Loucy (cell line): ENCODE measurements around the gene PPP3CB.

Experiments
- H2AFZ ChIP-seq: fragments of 200-600 bp; sonication (generic); 2 replicates; pipeline ENCODE4 v1.6.0; 2016; ENCODE audit warnings: antibody characterized with exemption, mild to moderate bottlenecking, low read length, moderate library complexity
- H3F3A ChIP-seq: fragments of 200-600 bp; 2 replicates; pipeline ENCODE4 v1.6.0; 2016; ENCODE audit warnings: antibody characterized with exemption, low read depth, mild to moderate bottlenecking
- H3K27me3 ChIP-seq: fragments of 200-600 bp; sonication (generic); 2 replicates; pipeline ENCODE4 v1.6.1; 2014; ENCODE audit warnings: low read length, mild to moderate bottlenecking; ENCODE audit not compliant: insufficient read depth, poor library complexity, severe bottlenecking
- H3K36me3 ChIP-seq: fragments of 200-600 bp; sonication (generic); 2 replicates; pipeline ENCODE4 v1.6.1; 2016; ENCODE audit warnings: low read length; ENCODE audit not compliant: insufficient read depth
- H3K4me1 ChIP-seq: fragments of 200-600 bp; sonication (generic); 2 replicates; pipeline ENCODE4 v1.5.1; 2014; ENCODE audit warnings: low read length, mild to moderate bottlenecking; ENCODE audit not compliant: insufficient read depth, poor library complexity, severe bottlenecking
- H3K4me2 ChIP-seq: fragments of 200-600 bp; sonication (generic); 2 replicates; pipeline ENCODE4 v1.6.0; 2014; ENCODE audit warnings: antibody characterized with exemption, low read length, low read depth, mild to moderate bottlenecking; ENCODE audit not compliant: poor library complexity, severe bottlenecking
- H3K4me3 ChIP-seq: fragments of 200-600 bp; sonication (generic); 2 replicates; pipeline ENCODE4 v1.5.1; 2014; ENCODE audit warnings: low read length, mild to moderate bottlenecking, mixed read lengths; ENCODE audit not compliant: poor library complexity, severe bottlenecking
- H3K79me2 ChIP-seq: fragments of 200-600 bp; sonication (generic); 2 replicates; pipeline ENCODE4 v1.6.1; 2014; ENCODE audit warnings: low read length; ENCODE audit not compliant: insufficient read depth
- H3K9ac ChIP-seq: fragments of 200-600 bp; sonication (generic); 2 replicates; pipeline ENCODE4 v1.6.0; 2014; ENCODE audit warnings: mild to moderate bottlenecking, low read depth, low read length, moderate library complexity; ENCODE audit not compliant: poor library complexity, severe bottlenecking
- H3K9me2 ChIP-seq: fragments of 200-600 bp; sonication (generic); replicated peaks from 2 replicates; pipeline ENCODE4 v1.6.1; 2016; ENCODE audit warnings: low read depth, low read length, mixed read lengths
- H3K9me3 ChIP-seq: fragments of 200-600 bp; sonication (generic); 2 replicates; pipeline ENCODE4 v1.6.1; 2014; ENCODE audit warnings: mild to moderate bottlenecking, antibody characterized with exemption, low read length, low read depth; ENCODE audit not compliant: insufficient read depth
- H4K20me1 ChIP-seq: fragments of 200-600 bp; sonication (generic); 2 replicates; pipeline ENCODE4 v1.6.0; 2014; ENCODE audit warnings: antibody characterized with exemption, low read length, mild to moderate bottlenecking; ENCODE audit not compliant: insufficient read depth, poor library complexity, severe bottlenecking
- CTCF ChIP-seq: fragments of 200-600 bp; sonication (generic); conservative IDR thresholded peaks from 2 replicates; pipeline ENCODE4 v1.5.1; 2014; ENCODE audit warnings: mild to moderate bottlenecking, antibody characterized with exemption, low read length
- EZH2phosphoT487 ChIP-seq: fragments of 200-600 bp; IDR thresholded peaks from 2 replicates; pipeline ENCODE4 v1.6.1; 2018; ENCODE audit warnings: antibody characterized with exemption, mild to moderate bottlenecking, moderate library complexity, borderline replicate concordance

Gene PPP3CB

GRCh38 chr10:73456187-73456890 is 39.5 kb downstream of the PPP3CB start:
- H3K9me2 ChIP-seq = no peaks in the 10 kb centered on the region
- no peak overlapping the region for H2AFZ ChIP-seq
- H3K4me2 ChIP-seq = no peak overlapping the region
- no peaks in the 10 kb centered on the region for H3K79me2 ChIP-seq
- no peak overlapping the region for H3K9ac ChIP-seq
- no peaks in the 10 kb centered on the region for H3K4me1 ChIP-seq
- TF ChIP-seq CTCF = no peak
- no peak for TF ChIP-seq EZH2phosphoT487
- H3F3A ChIP-seq = no peaks in the 10 kb centered on the region
- H3K4me3 ChIP-seq = no peak overlapping the region
- H3K36me3 ChIP-seq = no peaks in the 10 kb centered on the region
- H4K20me1 ChIP-seq = no peaks in the 10 kb centered on the region
- H3K9me3 ChIP-seq = no peaks in the 10 kb centered on the region
- no peaks in the 10 kb centered on the region for H3K27me3 ChIP-seq

GRCh38 chr10:73449113-73449512 is 46.7 kb downstream of the PPP3CB start:
- Histone ChIP-seq H4K20me1 (no peaks in the 10 kb centered on the region), H3K27me3 (no peaks in the 10 kb centered on the region), H3F3A (no peaks in the 10 kb centered on the region), H3K36me3 (peaks cover 9% of the 10 kb centered on the region; the same call in 1 of the 2 replicates), H3K4me1 (no peaks in the 10 kb centered on the region), H3K4me3 (no peak overlapping the region), H3K79me2 (no peaks in the 10 kb centered on the region), H2AFZ (no peak overlapping the region), H3K4me2 (no peak overlapping the region), H3K9ac (no peak overlapping the region), H3K9me3 (no peaks in the 10 kb centered on the region), H3K9me2 (no peaks in the 10 kb centered on the region)
- TF ChIP-seq CTCF = no peak
- TF ChIP-seq EZH2phosphoT487 = no peak

- Histone ChIP-seq H3F3A (no peaks in the 10 kb centered on the region), H3K4me2 (no peak overlapping the region), H3K79me2 (no peaks in the 10 kb centered on the region), H3K36me3 (peaks cover 9% of the 10 kb centered on the region; the same call in 1 of the 2 replicates), H3K4me3 (no peak overlapping the region), H4K20me1 (no peaks in the 10 kb centered on the region), H2AFZ (no peak overlapping the region), H3K4me1 (no peaks in the 10 kb centered on the region), H3K9ac (no peak overlapping the region), H3K9me2 (no peaks in the 10 kb centered on the region), H3K9me3 (no peaks in the 10 kb centered on the region), H3K27me3 (no peaks in the 10 kb centered on the region)
- TF ChIP-seq CTCF (no peak), EZH2phosphoT487 (no peak)
These were observed 47.4 kb downstream of the PPP3CB start for GRCh38 chr10:73448384-73448783.
